Esophagus muscularis mucosa (tissue), 3 donors: Measurements from ENCODE around the gene MKRN2.

Source experiments
- POLR2A ChIP-seq: fragments of 450-650 bp; IDR thresholded peaks from one replicate; pipeline ENCODE4 v1.6.1; 2017; ENCODE audit warnings: antibody characterized with exemption, moderate library complexity, mild to moderate bottlenecking, low read depth
- POLR2AphosphoS5 ChIP-seq, 2 donors: sonication (generic); formaldehyde crosslinking; IDR thresholded peaks; one replicate each; pipeline ENCODE4 v1.6.1; 2017; ENCODE audit warnings: antibody characterized with exemption in 2 of 2
- TF ChIP-seq, protein P1 (sequence below), 3 experiments: fragments of 200-600 bp in 2 of 3; fragments of 450-650 bp in 1 of 3; sonication (generic) in 2 of 3; IDR thresholded peaks; one replicate each; pipeline ENCODE4 v1.5.1; 2017 to 2019; ENCODE audit warnings: antibody characterized with exemption in 3 of 3, mild to moderate bottlenecking in 2 of 3, moderate library complexity in 1 of 3

DNA sequence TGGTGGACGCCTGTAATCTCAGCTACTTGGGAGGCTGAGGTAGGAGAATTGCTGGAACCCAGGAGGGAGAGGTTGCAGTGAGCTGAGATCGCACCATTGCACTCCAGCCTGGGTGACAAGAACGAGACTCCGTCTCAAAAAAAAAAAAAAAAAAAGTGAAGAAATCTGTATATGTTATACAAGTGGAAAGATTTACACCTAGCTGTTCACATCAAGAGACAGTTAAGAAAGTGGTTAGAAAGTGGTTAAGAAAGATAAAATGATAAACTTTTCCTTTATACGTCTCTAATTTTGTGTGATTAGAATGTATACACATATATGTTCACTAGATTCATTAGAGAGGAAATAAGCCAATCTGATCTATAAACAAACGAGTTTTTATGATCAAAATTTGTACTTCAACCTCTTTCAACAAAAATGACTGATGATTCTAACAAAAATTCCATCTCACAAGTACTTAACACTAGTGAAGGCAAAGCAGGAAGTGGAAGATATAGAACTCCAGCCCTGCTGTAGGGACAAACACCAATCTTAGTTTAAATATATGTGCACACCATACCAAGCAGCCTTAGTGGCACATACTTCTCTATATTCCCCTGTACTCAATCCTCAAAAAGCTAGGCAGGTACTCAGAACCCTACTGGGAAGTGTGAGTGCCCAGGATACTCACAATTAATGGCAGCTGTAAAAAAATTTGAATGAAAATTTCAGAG, 55.8 kb downstream of the MKRN2 start:
- TF ChIP-seq POLR2AphosphoS5 (IDR thresholded peaks at IDR 0.05) (no peak), POLR2A (no peak)
- TF ChIP-seq, protein P1, sequence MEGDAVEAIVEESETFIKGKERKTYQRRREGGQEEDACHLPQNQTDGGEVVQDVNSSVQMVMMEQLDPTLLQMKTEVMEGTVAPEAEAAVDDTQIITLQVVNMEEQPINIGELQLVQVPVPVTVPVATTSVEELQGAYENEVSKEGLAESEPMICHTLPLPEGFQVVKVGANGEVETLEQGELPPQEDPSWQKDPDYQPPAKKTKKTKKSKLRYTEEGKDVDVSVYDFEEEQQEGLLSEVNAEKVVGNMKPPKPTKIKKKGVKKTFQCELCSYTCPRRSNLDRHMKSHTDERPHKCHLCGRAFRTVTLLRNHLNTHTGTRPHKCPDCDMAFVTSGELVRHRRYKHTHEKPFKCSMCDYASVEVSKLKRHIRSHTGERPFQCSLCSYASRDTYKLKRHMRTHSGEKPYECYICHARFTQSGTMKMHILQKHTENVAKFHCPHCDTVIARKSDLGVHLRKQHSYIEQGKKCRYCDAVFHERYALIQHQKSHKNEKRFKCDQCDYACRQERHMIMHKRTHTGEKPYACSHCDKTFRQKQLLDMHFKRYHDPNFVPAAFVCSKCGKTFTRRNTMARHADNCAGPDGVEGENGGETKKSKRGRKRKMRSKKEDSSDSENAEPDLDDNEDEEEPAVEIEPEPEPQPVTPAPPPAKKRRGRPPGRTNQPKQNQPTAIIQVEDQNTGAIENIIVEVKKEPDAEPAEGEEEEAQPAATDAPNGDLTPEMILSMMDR (IDR thresholded peaks at IDR 0.05): no peak
